NCI-H524 treated with DMSO at 0.1 percent for 48 hours (cell line): Measurements from ENCODE around the gene GRPEL2.
"Not testable (repeated sequence)": the region's sequence is repeated elsewhere in the genome, so short reads cannot be mapped to it uniquely, and the experiment has no call there.

Experiments
- DNase-seq: peaks from one replicate; lab custom pipeline; 2025; lab: John Stamatoyannopoulos, UW

Gene GRPEL2

GRCh38 chr5:149398747-149399266, 53.5 kb downstream of the GRPEL2 start:
- not testable (repeated sequence) for DNase-seq

- DNase-seq, result no peak
These were observed 54.5 kb downstream of the GRPEL2 start for GRCh38 chr5:149399775-149400174.

- no peak for DNase-seq
These were observed 55.0 kb downstream of the GRPEL2 start for GRCh38 chr5:149400304-149400703.

GRCh38 chr5:149401051-149401450, 55.8 kb downstream of the GRPEL2 start:
- no peak for DNase-seq

GRCh38 chr5:149402291-149402690, 57.0 kb downstream of the GRPEL2 start:
- DNase-seq, result no peak
